HUDEP-2 (cell line): ENCODE measurements around the gene PARD3B.

Source experiments
- DNase-seq, 76 experiments: peaks; one replicate each; lab custom pipeline; 2025; ENCODE audit not compliant: unreplicated experiment in 76 of 76; lab: John Stamatoyannopoulos, UW

PARD3B gene

GRCh38 chr2:205367331-205367935 lies 822.2 kb downstream of the PARD3B start:
- no peak for DNase-seq

- no peak for DNase-seq
Measured at GRCh38 chr2:205369813-205370212, 824.5 kb downstream of the PARD3B start.

GRCh38 chr2:205370726-205371125 lies 825.5 kb downstream of the PARD3B start:
- no peak for DNase-seq

- no peak for DNase-seq
Measured at GRCh38 chr2:205372141-205372540, 826.9 kb downstream of the PARD3B start.

- no peak for DNase-seq
Measured at GRCh38 chr2:205375461-205376448, 830.5 kb downstream of the PARD3B start.

- DNase-seq, result no peak
Measured at GRCh38 chr2:205377324-205377723, 832.0 kb downstream of the PARD3B start.

GRCh38 chr2:205383601-205384000 lies 838.3 kb downstream of the PARD3B start:
- no peak for DNase-seq

- DNase-seq, result no peak
Measured at GRCh38 chr2:205386109-205386508, 840.8 kb downstream of the PARD3B start.

- DNase-seq, result no peak
Measured at GRCh38 chr2:205387350-205388055, 842.2 kb downstream of the PARD3B start.

- DNase-seq, result no peak
Measured at GRCh38 chr2:205390866-205391265, 845.6 kb downstream of the PARD3B start.

GRCh38 chr2:205401511-205401910 lies 856.2 kb downstream of the PARD3B start:
- DNase-seq, result no peak

- no peak for DNase-seq
Measured at GRCh38 chr2:205402011-205402410, 856.7 kb downstream of the PARD3B start.

GRCh38 chr2:205403244-205403825 lies 858.1 kb downstream of the PARD3B start:
- DNase-seq, result no peak

- no peak for DNase-seq
Measured at GRCh38 chr2:205405194-205405593, 859.9 kb downstream of the PARD3B start.

GRCh38 chr2:205405752-205406151 lies 860.5 kb downstream of the PARD3B start:
- DNase-seq, result no peak

- DNase-seq, result no peak
Measured at GRCh38 chr2:205407984-205408383, 862.7 kb downstream of the PARD3B start.

GRCh38 chr2:205408696-205409095 lies 863.4 kb downstream of the PARD3B start:
- DNase-seq, result no peak

- DNase-seq, result no peak
Measured at GRCh38 chr2:205409411-205409810, 864.1 kb downstream of the PARD3B start.

- DNase-seq, result no peak
Measured at GRCh38 chr2:205411558-205411957, 866.3 kb downstream of the PARD3B start.

- no peak for DNase-seq
Measured at GRCh38 chr2:205424326-205424725, 879.1 kb downstream of the PARD3B start.

- DNase-seq, result no peak
Measured at GRCh38 chr2:205425102-205425501, 879.8 kb downstream of the PARD3B start.
